BE2C (cell line): ENCODE data around the gene ADGRL3.

Source experiments
- DNase-seq: peaks from one replicate; pipeline ENCODE4 v3.0.0-alpha.2; 2020
- H3K27me3 ChIP-seq: fragments of 250-450 bp; sonication (Bioruptor Pico); 2 replicates; pipeline ENCODE4 v1.5.1; 2020; ENCODE audit warnings: mild to moderate bottlenecking
- H3K36me3 ChIP-seq: fragments of 250-450 bp; sonication (Bioruptor Pico); 2 replicates; pipeline ENCODE4 v1.5.1; 2020; ENCODE audit warnings: mild to moderate bottlenecking
- H3K4me1 ChIP-seq: fragments of 250-450 bp; sonication (Bioruptor Pico); 2 replicates; pipeline ENCODE4 v1.5.1; 2020
- H3K4me3 ChIP-seq: 2 replicates; pipeline ENCODE4 v1.5.1; 2011; ENCODE audit warnings: low read depth, low read length
- H3K9me3 ChIP-seq: fragments of 250-450 bp; sonication (Bioruptor Pico); 2 replicates; pipeline ENCODE4 v1.5.1; 2020
- TF ChIP-seq, protein P1 (sequence below): IDR thresholded peaks from 2 replicates; pipeline ENCODE4 v1.5.1; 2012; ENCODE audit warnings: mild to moderate bottlenecking, low read depth, low read length

ADGRL3 gene

GRCh38 chr4:61223385-61223784 is 23.3 kb downstream of the ADGRL3 start:
- TF ChIP-seq, protein P1, sequence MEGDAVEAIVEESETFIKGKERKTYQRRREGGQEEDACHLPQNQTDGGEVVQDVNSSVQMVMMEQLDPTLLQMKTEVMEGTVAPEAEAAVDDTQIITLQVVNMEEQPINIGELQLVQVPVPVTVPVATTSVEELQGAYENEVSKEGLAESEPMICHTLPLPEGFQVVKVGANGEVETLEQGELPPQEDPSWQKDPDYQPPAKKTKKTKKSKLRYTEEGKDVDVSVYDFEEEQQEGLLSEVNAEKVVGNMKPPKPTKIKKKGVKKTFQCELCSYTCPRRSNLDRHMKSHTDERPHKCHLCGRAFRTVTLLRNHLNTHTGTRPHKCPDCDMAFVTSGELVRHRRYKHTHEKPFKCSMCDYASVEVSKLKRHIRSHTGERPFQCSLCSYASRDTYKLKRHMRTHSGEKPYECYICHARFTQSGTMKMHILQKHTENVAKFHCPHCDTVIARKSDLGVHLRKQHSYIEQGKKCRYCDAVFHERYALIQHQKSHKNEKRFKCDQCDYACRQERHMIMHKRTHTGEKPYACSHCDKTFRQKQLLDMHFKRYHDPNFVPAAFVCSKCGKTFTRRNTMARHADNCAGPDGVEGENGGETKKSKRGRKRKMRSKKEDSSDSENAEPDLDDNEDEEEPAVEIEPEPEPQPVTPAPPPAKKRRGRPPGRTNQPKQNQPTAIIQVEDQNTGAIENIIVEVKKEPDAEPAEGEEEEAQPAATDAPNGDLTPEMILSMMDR = no peak
- no peak overlapping the region for H3K4me3 ChIP-seq
- no peaks in the 10 kb centered on the region for H3K36me3 ChIP-seq
- H3K9me3 ChIP-seq = no peaks in the 10 kb centered on the region
- H3K27me3 ChIP-seq = no peaks in the 10 kb centered on the region
- no peak for DNase-seq
- no peaks in the 10 kb centered on the region for H3K4me1 ChIP-seq

GRCh38 chr4:61224573-61224972 is 24.4 kb downstream of the ADGRL3 start:
- DNase-seq = no peak

GRCh38 chr4:61225656-61226055 is 25.5 kb downstream of the ADGRL3 start:
- no peaks in the 10 kb centered on the region for H3K36me3 ChIP-seq
- no peaks in the 10 kb centered on the region for H3K4me1 ChIP-seq
- no peak for DNase-seq
- no peaks in the 10 kb centered on the region for H3K27me3 ChIP-seq
- no peak overlapping the region for H3K4me3 ChIP-seq
- TF ChIP-seq, protein P1 = no peak
- no peaks in the 10 kb centered on the region for H3K9me3 ChIP-seq

More at GRCh38 chr4:61224573-61224972, 24.4 kb downstream of the ADGRL3 start:
- Histone ChIP-seq H3K36me3 (no peaks in the 10 kb centered on the region), H3K4me1 (no peaks in the 10 kb centered on the region), H3K27me3 (no peaks in the 10 kb centered on the region), H3K4me3 (no peak overlapping the region), H3K9me3 (no peaks in the 10 kb centered on the region)
- TF ChIP-seq, protein P1 = no peak

GRCh38 chr4:61231421-61231820 is 31.3 kb downstream of the ADGRL3 start:
- TF ChIP-seq, protein P1 = no peak
- no peaks in the 10 kb centered on the region for H3K36me3 ChIP-seq
- H3K9me3 ChIP-seq = no peaks in the 10 kb centered on the region
- H3K27me3 ChIP-seq = no peaks in the 10 kb centered on the region
- DNase-seq = no peak
- H3K4me3 ChIP-seq = no peak overlapping the region
- no peaks in the 10 kb centered on the region for H3K4me1 ChIP-seq

DNA sequence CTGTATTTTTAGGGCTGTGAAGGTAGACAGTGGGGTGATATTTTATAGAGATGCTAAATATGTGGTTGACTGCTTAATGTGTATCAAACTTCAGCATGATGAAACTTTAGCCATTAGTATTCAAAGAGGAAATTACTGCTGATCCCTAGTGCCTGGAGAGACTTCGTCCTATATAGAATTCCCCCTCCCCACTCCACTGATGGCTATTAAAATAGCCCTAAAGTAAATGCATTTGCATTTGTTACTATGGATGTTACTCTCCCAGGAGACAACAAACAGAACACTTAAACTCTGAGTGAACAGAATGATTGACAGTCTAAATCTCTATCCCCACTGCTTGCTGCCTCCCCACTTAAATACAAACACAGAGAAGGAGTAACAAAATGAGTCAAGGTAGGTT is 39.1 kb downstream of the ADGRL3 start:
- Histone ChIP-seq H3K9me3 (no peaks in the 10 kb centered on the region), H3K4me1 (no peaks in the 10 kb centered on the region)

GRCh38 chr4:61243962-61244361 is 43.8 kb downstream of the ADGRL3 start:
- Histone ChIP-seq H3K36me3 (no peaks in the 10 kb centered on the region), H3K27me3 (no peaks in the 10 kb centered on the region), H3K9me3 (no peaks in the 10 kb centered on the region), H3K4me3 (no peak overlapping the region), H3K4me1 (no peaks in the 10 kb centered on the region)
- no peak for DNase-seq
- TF ChIP-seq, protein P1 = no peak

More for the DNA sequence above, 39.1 kb downstream of the ADGRL3 start:
- Histone ChIP-seq H3K4me3 (no peak overlapping the region), H3K36me3 (no peaks in the 10 kb centered on the region), H3K27me3 (no peaks in the 10 kb centered on the region)
- no peak for DNase-seq
- TF ChIP-seq, protein P1 = no peak
